ENCODE results near the gene CALML5.

DNA sequence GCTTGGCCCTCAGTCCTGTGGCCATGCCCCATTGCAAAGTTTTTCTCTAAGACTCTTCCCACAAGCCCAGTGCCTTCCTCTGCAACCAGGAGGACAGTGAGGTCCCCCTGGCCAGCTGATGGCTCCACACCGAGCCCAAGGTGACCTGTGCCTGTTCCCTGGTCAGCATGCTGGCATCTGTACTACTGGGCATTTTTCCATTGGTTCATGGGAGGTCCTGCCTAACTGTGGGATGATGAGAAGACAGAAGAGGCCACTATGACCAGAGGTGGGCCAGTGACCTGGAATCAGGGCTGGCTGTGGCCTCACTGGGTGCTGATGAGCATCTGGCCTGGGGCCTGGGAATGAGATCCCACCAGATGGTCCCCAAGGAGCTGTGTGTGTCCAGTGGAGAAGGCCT is 45.6 kb upstream of the CALML5 start:
- TF ChIP-seq, protein P1, sequence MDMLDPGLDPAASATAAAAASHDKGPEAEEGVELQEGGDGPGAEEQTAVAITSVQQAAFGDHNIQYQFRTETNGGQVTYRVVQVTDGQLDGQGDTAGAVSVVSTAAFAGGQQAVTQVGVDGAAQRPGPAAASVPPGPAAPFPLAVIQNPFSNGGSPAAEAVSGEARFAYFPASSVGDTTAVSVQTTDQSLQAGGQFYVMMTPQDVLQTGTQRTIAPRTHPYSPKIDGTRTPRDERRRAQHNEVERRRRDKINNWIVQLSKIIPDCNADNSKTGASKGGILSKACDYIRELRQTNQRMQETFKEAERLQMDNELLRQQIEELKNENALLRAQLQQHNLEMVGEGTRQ (CRISPR knock-in tag; IDR thresholded peaks at IDR 0.05), result no peak
- TF ChIP-seq, protein P2, sequence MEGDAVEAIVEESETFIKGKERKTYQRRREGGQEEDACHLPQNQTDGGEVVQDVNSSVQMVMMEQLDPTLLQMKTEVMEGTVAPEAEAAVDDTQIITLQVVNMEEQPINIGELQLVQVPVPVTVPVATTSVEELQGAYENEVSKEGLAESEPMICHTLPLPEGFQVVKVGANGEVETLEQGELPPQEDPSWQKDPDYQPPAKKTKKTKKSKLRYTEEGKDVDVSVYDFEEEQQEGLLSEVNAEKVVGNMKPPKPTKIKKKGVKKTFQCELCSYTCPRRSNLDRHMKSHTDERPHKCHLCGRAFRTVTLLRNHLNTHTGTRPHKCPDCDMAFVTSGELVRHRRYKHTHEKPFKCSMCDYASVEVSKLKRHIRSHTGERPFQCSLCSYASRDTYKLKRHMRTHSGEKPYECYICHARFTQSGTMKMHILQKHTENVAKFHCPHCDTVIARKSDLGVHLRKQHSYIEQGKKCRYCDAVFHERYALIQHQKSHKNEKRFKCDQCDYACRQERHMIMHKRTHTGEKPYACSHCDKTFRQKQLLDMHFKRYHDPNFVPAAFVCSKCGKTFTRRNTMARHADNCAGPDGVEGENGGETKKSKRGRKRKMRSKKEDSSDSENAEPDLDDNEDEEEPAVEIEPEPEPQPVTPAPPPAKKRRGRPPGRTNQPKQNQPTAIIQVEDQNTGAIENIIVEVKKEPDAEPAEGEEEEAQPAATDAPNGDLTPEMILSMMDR (IDR thresholded peaks at IDR 0.05), result no peak
- TF ChIP-seq, protein P3, sequence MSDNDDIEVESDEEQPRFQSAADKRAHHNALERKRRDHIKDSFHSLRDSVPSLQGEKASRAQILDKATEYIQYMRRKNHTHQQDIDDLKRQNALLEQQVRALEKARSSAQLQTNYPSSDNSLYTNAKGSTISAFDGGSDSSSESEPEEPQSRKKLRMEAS (CRISPR knock-in tag; IDR thresholded peaks at IDR 0.05), result no peak
- TF ChIP-seq SMAD3 (CRISPR knock-in tag; IDR thresholded peaks at IDR 0.05; ENCODE audit: borderline replicate concordance) (no peak), TP53 (CRISPR knock-in tag; IDR thresholded peaks at IDR 0.05) (no peak), E2F5 (CRISPR knock-in tag; IDR thresholded peaks at IDR 0.05) (no peak), SP1 (CRISPR knock-in tag; conservative IDR thresholded peaks at IDR 0.05) (no peak), CBFB (CRISPR knock-in tag; IDR thresholded peaks at IDR 0.05; ENCODE audit: low read depth) (no peak)

All from WTC11 (cell line).